GM23338 (cell line): ENCODE measurements around the gene SORCS3.

Experiments
- CREB1 ChIP-seq: fragments of 250-450 bp; sonication (Bioruptor Pico); IDR thresholded peaks from 2 replicates; pipeline ENCODE4 v1.5.0; 2020; ENCODE audit warnings: low read depth, mild to moderate bottlenecking, moderate library complexity
- EZH2 ChIP-seq: fragments of 200-600 bp; sonication (generic); IDR thresholded peaks from one replicate; pipeline ENCODE4 v1.8.0; 2017; ENCODE audit warnings: antibody characterized with exemption, mild to moderate bottlenecking, low read depth; ENCODE audit not compliant: unreplicated experiment
- POLR2AphosphoS5 ChIP-seq: IDR thresholded peaks from 2 replicates; pipeline ENCODE4 v1.6.1; 2016; ENCODE audit warnings: antibody characterized with exemption, low read depth
- REST ChIP-seq: IDR thresholded peaks from one replicate; pipeline ENCODE4 v1.6.1; 2018; ENCODE audit warnings: antibody characterized with exemption; ENCODE audit not compliant: unreplicated experiment
- TF ChIP-seq, protein P1 (sequence below), 2 experiments: fragments of 200-600 bp in 1 of 2; sonication (generic) in 1 of 2; conservative IDR thresholded peaks; 2 replicates each; pipeline versions ENCODE4 v1.5.1 to v1.6.1; 2016 to 2017; ENCODE audit warnings: antibody characterized with exemption in 2 of 2, low read depth in 2 of 2, mild to moderate bottlenecking in 2 of 2, moderate library complexity in 1 of 2

DNA sequence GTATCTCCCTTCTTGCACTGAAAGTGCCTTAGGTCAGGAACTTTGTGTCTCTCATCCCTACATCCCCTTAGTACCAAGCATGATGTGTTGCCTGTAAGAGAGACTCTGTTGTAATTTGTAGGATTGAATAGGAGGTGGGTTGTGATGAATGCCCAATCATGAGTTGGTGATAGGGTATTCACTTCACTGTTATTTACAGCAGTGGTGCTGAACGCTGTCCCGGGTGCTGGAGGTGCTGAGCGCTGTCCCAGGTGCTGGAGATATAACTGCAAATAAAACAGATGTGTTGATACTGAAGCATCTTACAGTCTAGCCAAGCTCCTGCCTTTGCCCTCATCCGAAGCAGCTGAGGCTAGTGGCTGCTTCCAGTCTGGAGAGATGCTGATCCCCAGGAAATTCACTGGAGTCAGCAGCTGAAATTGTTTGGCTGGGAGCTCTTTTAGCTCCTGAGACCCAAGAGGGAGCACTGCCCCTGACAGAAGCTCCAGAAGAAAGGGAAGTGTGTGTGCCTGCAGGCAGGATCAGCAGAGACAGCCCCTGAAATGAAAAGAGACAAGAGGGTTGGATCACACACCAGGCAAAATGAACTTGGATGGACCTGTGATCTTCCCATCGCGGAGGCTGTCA is 183.4 kb downstream of the SORCS3 start:
- TF ChIP-seq, protein P1, sequence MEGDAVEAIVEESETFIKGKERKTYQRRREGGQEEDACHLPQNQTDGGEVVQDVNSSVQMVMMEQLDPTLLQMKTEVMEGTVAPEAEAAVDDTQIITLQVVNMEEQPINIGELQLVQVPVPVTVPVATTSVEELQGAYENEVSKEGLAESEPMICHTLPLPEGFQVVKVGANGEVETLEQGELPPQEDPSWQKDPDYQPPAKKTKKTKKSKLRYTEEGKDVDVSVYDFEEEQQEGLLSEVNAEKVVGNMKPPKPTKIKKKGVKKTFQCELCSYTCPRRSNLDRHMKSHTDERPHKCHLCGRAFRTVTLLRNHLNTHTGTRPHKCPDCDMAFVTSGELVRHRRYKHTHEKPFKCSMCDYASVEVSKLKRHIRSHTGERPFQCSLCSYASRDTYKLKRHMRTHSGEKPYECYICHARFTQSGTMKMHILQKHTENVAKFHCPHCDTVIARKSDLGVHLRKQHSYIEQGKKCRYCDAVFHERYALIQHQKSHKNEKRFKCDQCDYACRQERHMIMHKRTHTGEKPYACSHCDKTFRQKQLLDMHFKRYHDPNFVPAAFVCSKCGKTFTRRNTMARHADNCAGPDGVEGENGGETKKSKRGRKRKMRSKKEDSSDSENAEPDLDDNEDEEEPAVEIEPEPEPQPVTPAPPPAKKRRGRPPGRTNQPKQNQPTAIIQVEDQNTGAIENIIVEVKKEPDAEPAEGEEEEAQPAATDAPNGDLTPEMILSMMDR (conservative IDR thresholded peaks at IDR 0.05; ENCODE audit: low read depth in 2 of 2), result no peak
- TF ChIP-seq REST (peak; percentile 99), CREB1 (CRISPR knock-in tag) (no peak), POLR2AphosphoS5 (no peak), EZH2 (no peak)
